K562 (cell line): ENCODE data around the gene RAB43. TPM values are rescaled to one million over a fixed set of nuclear protein-coding genes. Genes with fewer than 3 reads are reported as not detected.

ENCODE experiments used
- ARID2 ChIP-seq: fragments of 450-650 bp; IDR thresholded peaks from 2 replicates; pipeline ENCODE4 v1.6.1; 2017; ENCODE audit warnings: antibody characterized with exemption, mild to moderate bottlenecking
- ARID3A ChIP-seq: IDR thresholded peaks from 2 replicates; pipeline ENCODE4 v1.6.1; 2012; ENCODE audit warnings: low read depth, low read length, improper control_type of control experiment, borderline replicate concordance
- E2F6 ChIP-seq, 2 experiments: IDR thresholded peaks; 2 replicates each; pipeline ENCODE4 v1.6.1; 2011; ENCODE audit warnings: borderline replicate concordance in 1 of 2, control low read depth in 1 of 2, low read depth in 1 of 2, low read length in 1 of 2, mild to moderate bottlenecking in 1 of 2, mixed read lengths in 1 of 2, moderate library complexity in 1 of 2; ENCODE audit not compliant: insufficient read depth in 1 of 2, insufficient read length in 1 of 2, poor library complexity in 1 of 2, severe bottlenecking in 1 of 2; ENCODE audit errors: extremely low read depth in 1 of 2
- NFIC ChIP-seq: fragments of 450-650 bp; IDR thresholded peaks from 2 replicates; pipeline ENCODE4 v1.6.1; 2017; ENCODE audit warnings: mild to moderate bottlenecking, inconsistent platforms
- PURB ChIP-seq: sonication (generic); formaldehyde crosslinking; IDR thresholded peaks from 2 replicates; pipeline ENCODE4 v1.9.0; 2021; ENCODE audit warnings: low read depth, mild to moderate bottlenecking, missing genetic modification reagents
- SFPQ ChIP-seq: fragments of 200-400 bp; formaldehyde crosslinking; IDR thresholded peaks from 2 replicates; pipeline ENCODE4 v1.6.1; 2017; ENCODE audit warnings: mild to moderate bottlenecking, low read depth, low read length, moderate library complexity
- TCF15 ChIP-seq: fragments of 250-450 bp; sonication (Bioruptor Pico); IDR thresholded peaks from 2 replicates; pipeline ENCODE4 v1.8.0; 2022; ENCODE audit warnings: moderate library complexity, mild to moderate bottlenecking, inconsistent platforms
- ZBTB40 ChIP-seq, 2 experiments: fragments of 450-650 bp in 1 of 2; sonication (generic) in 1 of 2; formaldehyde crosslinking in 1 of 2; IDR thresholded peaks; 2 replicates each; pipeline versions ENCODE4 v1.7.1 to v1.9.0; 2016 to 2022; ENCODE audit warnings: inconsistent platforms in 1 of 2, mild to moderate bottlenecking in 1 of 2, missing genetic modification reagents in 1 of 2
- polyA plus RNA-seq, 8 experiments: library from polyadenylated mRNA; depleted of rRNA in 4 of 8; stranded (reverse) in 5 of 8; unstranded in 3 of 8; fragments of >200 nt; fragmentation: Nextera tagmentation in 2 of 8; fragmentation: Illumina TruSeq in 1 of 8; extraction: Ambion mirVana in 2 of 8; extraction: Trizol in 1 of 8; gene quantifications; 2 replicates each; pipeline versions ENCODE4 v1.2.1 to v1.2.3, GENCODE V29; 2011 to 2014; ENCODE audit warnings: inconsistent platforms in 1 of 8, missing spikeins in 1 of 8
- total RNA-seq, 7 experiments: library from RNA; depleted of rRNA in 6 of 7; stranded (reverse); fragments of >200 nt in 6 of 7; fragmentation: Illumina TruSeq in 2 of 7; extraction: Trizol in 2 of 7; gene quantifications; 2 replicates each; pipeline versions ENCODE4 v1.2.1 to v1.2.3, GENCODE V29; 2011 to 2021; ENCODE audit warnings: low replicate concordance in 1 of 7

Gene RAB43
- total and polyA plus RNA-seq, 9 of the 15 experiments (the other 6 are each of a cell fraction or from before 2014, with no cell fraction given) = 0.04 to 6.8 (median 1.7) TPM; not detected in 2

GRCh38 chr3:129114455-129114854 is 7.1 kb downstream of the RAB43 start (continued):
- no peak for TF ChIP-seq E2F6 (IDR thresholded peaks at IDR 0.05; ENCODE audit: borderline replicate concordance in 1 of 2, extremely low read depth in 1 of 2, insufficient read depth in 1 of 2, insufficient read length in 1 of 2, low read depth in 1 of 2, low read length in 1 of 2, poor library complexity in 1 of 2, severe bottlenecking in 1 of 2)
- TF ChIP-seq ARID2 = no peak
- no peak for TF ChIP-seq ARID3A
- no peak for TF ChIP-seq NFIC
- no peak for TF ChIP-seq SFPQ
- no peak for TF ChIP-seq TCF15 (CRISPR knock-in tag)
- TF ChIP-seq ZBTB40 (IDR thresholded peaks at IDR 0.05) = no peak
- no peak for TF ChIP-seq ZBTB40 (CRISPR knock-in tag; IDR thresholded peaks at IDR 0.05)
- no peak for TF ChIP-seq PURB
